Activated T-helper 1 cell treated with Interleukin-2 at 50 U/mL for 16 hours (primary cell): ENCODE data around the gene SSTR3.
A peak's percentile ranks its signal among the peaks of the same experiment; 100 is the strongest.
"Not testable (repeated sequence)": the region's sequence is repeated elsewhere in the genome, so short reads cannot be mapped to it uniquely, and the experiment has no call there.

Source experiments
- DNase-seq: peaks from one replicate; pipeline ENCODE4 v3.0.0-alpha.2; 2020; ENCODE audit warnings: low read depth

Gene SSTR3

DNA sequence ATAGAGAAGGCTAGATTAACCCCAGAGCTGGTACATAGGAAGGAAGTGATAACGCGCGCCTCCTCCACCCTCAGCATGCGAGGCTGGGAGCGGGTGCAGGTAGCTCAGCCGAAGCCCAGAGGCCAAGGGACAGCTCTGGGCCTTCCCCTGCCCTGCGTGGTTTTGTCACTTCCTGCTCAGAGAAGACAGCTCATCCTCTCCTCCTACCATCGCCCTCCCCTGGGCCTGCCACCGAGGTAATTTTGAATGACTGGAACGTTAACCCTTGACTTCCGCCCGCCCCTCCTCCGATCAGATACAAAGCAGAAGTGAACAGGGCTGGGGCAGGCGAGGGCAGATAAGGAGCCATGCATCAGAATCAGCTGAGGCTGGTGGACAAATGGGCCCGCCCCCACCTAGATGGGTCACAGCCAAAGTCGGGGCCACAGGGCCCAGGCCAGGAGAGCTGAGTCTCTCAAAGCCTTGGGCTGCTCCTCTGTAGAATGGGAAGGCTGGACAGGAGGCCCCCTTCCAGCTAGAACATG, 30.2 kb upstream of the SSTR3 start:
- peak; percentile 81 for DNase-seq

GRCh38 chr22:37241351-37242142, 29.3 kb upstream of the SSTR3 start:
- DNase-seq: no peak

- no peak for DNase-seq
Measured at GRCh38 chr22:37240941-37241320, 28.7 kb upstream of the SSTR3 start.

DNA sequence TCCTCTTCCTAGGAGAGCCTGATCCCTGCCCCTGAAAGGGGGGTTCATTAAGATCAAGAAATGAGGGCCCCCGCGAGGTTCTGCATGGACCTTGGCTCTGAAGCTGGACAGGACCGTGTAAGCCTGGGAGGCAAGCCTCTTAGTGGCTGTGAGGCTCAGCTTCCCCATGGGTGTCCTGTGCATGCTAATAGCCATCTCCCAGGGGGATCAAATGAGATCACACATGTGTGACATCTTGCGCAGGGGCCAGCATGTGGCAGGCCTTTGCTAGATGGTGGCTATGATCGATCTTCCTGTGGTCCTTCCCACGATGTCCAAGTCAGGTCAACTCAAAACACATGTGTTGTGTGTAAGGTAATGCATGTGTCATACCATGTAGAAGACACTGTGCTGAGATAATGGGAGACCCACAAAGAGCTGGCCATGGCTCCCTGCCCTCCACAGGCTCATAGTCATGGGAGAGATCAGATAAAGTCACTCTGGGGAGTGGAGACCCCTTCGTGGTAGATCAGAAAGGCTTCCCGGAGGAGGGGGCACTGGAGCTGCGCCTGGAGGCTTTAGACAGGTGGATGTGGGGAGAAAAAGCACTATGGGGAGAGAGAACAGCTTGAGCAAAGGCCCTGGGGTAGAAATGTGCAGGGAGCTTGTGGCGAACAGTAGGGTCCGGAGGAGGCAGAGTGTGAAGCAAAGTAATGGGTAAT, 28.1 kb upstream of the SSTR3 start:
- no peak for DNase-seq

DNA sequence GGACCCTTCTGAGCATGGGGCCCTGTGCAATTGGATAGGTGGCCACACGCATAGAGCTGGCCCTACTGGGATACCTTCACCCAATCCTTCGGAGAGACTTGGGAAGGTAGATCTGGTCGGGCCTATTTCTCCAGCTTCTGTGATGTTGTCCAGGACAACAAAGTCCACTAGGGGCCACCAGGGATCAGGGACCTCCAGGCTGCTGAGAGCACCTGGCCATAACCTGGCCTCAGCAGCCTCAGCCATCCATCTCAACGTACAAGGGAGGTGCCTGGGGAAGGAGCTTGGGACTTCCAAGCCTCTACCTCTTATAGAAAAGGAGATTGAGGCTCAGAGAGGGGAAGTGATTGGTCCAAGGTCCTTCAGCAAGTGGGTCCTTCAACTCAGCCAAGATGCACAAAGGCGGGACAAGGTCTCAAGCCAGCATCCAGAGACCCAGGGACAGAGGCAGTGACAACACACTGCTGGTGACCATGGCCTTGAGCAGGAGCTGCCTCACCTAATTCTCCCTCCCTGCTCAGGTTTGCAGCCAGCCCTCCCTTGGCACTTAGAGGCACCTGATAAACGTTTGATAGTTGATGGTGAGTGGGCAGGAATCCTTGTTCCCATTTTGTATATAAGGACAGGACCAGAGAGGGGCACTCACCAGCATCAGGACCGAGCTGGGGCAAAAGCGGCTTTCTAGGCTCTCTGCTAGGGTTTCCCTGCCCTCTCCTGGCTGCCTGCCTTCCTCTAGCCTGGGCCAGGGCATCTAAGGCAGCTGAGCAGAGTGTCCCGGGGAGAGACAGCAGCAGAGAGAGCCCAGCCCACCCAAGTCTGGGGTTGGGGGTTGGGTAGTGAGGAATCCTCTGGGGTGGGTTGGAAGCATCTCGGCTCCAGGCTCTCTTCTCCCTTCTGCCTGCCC, 27.3 kb upstream of the SSTR3 start:
- DNase-seq: no peak

DNA sequence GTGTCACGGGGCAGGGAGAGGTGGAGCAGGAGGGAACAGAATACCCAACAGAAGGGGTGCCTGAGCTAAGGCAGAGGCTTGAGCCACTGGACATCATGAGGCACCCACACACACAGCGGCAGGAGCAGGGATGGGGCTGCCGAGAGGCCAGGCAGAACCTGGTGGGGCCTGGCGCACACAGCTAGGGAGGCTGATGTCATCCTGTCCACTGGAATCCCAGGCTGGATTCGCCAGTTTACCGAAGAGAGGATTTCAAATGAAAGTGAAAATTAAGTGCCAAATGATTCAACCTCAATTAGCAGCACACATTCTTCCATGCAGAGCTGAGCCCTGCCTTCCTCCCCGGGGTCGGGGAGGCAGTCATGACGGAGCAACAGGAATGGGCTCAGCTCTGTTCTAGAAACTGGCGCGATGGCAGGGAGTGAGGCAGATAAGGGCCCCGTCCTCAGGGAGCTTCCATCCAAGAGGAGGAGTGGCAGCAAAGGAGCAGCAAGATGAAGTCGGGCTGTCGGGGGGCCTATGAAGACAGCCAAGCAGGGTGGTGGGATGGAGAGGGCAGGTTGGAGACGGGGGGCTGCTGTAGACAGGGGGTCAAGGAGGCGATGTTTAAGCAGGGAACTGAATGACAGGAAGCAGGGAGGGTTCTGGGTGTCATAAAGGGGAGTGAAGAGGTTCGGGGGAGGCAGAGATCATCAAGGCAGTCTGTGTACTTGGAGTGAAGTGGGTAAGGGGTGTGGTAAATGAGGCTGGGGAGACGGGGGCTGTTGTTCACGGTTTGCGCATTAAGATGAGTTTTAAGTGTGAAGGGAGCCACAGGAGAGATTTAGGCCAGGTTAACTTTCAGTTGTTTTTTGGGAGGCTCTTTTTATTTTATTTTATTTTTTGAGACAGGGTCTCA, 25.3 kb upstream of the SSTR3 start:
- DNase-seq: no peak

DNA sequence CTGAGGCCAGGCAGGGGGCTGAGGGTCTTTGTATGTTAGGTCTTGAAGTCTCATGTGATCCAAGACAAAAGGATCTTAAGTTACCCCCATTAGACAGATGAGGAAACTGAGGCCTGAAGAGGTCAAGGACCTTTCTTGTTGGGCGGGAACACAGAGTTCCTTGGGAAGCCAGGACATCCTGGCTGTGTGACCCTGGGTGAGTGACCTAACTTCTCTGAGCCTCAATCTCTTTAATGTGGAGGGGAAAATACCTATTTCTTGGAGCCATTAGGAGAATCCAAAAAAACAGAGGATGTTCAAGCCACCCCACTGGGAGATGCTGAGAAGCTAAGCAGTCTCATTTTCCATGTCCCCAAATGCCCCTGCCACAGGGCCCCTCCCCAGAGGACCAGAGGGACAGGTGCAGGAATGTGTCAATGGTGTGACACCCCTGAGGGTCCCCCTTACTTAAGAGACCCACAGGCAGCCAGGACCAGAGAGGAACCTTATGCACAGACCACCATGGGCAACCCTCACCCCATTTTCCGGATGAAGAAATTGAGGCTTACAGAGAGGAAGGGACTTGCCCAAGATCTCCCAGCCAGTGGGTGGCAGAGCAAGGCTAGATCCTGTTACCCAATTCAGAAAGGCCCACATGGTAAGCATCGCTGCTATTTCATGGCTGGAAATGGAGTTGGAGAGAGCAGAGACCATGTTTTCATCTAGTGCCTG, 23.8 kb upstream of the SSTR3 start:
- no peak for DNase-seq

DNA sequence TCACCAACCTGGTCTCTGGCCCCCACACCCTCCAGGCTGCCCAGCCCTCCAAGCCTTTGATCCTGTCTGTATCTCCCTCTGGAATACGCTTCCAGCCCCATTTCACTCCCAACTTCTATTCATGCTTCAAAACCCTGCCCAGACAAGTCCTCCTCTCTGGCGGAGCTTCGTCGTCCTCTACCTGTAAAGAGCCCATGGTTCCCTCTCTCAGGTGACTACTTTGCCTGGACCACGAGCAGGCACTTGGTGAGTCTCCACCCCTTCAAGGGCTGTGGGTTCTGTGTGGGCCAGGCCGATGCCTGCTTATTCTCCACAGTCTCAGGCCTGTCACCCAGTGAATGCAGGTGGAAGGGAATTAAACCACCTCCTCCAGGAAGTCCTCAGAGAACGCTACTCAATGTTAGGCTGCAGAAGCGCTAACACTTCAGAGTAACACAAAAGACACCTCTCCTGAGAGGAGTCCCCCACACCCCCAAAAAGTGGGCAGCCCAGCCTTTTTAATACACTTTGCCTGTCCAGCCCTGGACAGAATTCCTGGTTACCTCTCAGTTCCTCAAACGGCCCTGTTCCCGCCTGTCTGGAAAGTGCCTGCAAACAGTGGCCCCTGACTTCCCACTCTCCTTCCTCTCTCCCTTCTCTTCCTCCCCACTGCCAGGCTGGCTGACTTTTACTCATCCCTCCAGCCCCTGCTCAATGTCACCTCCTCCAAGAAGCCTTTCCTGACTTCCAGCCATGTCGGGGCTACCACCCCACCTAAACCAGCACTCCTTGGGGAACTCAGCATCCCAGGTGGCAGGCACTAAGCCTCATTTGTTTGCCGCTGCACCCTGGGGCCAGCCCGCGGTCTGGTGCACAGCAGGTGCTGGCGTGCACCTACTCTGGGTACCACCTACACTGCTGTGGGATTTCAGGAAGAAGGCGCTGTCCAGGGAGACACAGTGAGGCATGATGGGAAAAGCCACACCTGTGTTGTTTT, 22.7 kb upstream of the SSTR3 start:
- DNase-seq: no peak

GRCh38 chr22:37233751-37234631, 21.7 kb upstream of the SSTR3 start:
- DNase-seq: no peak

DNA sequence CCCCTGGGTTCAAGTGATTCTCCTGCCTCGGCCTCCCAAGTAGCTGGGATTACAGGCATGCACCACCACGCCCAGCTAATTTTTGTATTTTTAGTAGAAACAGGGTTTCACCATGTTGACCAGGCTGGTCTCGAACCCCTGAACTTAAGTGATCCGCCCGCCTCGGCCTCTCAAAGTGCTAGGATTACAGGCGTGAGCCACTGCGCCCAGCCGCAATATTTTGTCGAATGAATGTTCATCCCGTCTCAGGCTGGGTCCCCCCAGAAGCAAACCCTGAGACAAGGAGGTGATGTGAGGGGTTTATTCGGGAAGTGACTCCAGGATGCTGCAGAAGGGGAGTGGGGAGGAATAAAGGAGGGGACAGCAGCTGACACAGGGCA, 21.1 kb upstream of the SSTR3 start:
- not testable (repeated sequence) for DNase-seq

GRCh38 chr22:37232140-37232998, 20.1 kb upstream of the SSTR3 start:
- DNase-seq: no peak

DNA sequence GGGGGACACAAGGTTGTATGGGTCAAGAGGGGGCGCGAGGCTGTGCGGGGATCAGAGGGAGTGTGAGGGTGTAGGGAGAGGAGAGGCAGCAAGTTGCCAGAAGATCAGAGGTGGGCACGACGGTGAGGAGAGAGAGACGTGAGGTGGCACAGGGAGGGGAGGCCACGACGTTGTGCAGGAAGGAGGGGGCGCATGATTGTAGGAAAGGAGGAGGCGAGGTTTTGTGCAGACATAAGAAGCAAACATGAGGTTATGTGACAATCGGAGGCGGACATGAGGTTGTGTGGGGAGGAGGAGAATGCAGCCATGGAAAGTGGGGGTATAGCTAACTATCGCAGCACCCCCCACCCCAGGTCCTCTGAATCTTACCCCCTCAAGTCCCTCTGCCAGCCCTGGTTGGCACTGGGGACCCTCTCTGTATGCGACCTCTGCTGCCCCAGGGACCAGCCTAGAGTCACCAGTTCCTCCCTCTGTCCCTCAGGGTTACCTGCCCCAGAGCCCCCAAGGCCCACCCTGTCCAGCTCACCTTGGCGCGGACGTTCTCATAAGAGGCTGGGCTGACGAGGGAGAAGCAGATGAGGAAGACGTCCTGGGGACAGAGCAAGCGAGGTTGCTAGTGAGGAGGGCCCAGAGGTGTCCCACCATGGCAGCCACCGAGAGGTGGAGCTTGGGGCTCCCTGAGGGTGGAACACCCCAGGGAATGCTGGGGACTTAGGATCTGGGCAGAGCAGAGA, 19.3 kb upstream of the SSTR3 start:
- DNase-seq: no peak

DNA sequence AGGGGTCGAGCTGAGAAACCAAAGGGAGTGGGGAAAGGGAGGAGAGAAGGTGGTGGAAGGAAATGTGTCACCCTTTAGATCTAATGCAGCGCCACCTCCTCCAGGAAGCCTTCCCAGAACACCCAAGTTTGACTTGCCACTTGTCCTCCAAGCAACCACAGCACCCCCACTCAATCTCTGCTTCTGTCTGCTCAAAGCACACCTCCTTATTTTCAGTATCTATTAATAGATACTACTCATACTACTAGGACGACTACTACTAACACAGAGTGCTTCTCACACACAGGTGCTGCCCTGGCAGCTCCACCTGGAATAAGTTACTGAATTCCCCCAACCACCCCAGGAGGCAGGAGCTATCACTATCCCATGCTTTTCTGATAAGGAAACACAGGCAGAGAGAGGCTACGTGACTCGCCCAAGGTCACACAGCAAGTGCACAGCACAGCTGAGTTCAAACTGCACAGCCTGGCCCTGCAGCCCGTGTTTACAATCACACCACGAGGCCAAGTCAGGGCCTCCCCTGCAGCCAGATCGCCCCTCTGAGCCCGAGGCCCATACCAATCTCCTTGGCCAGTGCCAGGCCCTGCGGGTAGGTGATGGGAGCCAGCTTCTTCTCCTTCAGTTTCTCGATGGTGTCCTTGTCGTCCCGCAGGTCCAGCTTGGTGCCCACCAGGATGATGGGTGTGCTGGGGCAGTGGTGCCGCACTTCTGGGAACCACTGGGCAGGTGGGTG, 18.6 kb upstream of the SSTR3 start:
- DNase-seq: no peak

DNA sequence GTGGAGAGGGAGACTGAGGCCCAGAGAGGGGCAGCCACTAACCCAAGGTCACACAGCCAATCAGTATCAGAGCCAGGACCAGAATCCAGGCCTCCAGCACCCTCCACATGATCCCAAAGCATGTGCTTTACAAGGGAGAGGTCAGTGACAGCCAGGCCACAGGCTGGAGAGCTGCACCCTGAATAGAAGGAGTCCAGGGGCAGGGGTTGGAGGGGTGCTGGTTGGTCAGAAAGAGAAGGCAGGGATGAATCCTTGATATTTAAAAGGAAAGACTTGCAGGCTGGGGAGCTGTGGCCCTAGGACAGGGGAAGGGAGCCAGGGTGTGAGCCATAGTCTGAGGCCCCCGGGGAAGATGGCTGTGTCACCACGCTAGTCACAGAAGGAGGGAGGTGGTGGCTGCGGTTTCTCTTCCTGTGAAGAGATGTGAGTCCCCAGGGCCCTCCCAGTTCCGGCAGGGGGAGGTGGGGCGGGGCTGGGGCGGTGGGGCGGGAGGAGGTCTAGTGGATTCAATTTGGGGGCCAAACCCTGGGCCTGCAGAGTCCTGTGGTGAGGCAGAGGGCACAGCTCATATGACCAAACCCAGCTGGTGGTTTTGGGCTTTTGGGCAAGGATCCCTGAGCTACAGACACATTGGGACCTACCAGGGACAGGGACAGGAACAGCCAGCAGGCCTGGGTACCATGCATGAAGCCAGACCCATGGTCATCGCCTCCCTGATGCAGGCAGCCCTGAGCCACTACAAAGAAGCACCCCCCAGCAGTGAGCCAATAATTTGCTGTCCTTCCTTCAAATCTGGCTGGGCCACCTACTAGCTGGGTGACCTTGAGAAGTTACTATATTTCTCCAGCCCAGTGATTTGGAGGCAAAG, 17.8 kb upstream of the SSTR3 start:
- peak; percentile 87 for DNase-seq
